CD8-positive, alpha-beta memory T cell (primary cell): Measurements from ENCODE around the gene MDC1. TPM values are rescaled to one million over a fixed set of nuclear protein-coding genes. Genes with fewer than 3 reads are reported as not detected.

Source experiments
- CTCF ChIA-PET: fragments of 350-600 bp; sonication (Branson Sonifier 250); formaldehyde crosslinking; loops from one replicate; lab custom pipeline; 2021; ENCODE audit warnings: antibody characterized with exemption; lab: Charles Lee
- POLR2A ChIA-PET: fragments of 350-600 bp; sonication (Branson Sonifier 250); formaldehyde crosslinking; loops from one replicate; lab custom pipeline; 2021; ENCODE audit warnings: antibody characterized with exemption; lab: Charles Lee
- DNase-seq, 5 donors: peaks; one replicate each; pipeline versions ENCODE4 v3.0.0 to v3.0.0-alpha.2; 2020 to 2022; ENCODE audit warnings: mixed read lengths in 1 of 5
- H3K27ac ChIP-seq: one replicate; pipeline ENCODE4 v1.7.0; 2013; ENCODE audit warnings: low read depth, mild to moderate bottlenecking, low read length, moderate library complexity
- H3K27me3 ChIP-seq: 2 replicates; pipeline ENCODE4 v1.7.0; 2013; ENCODE audit warnings: low read length, mild to moderate bottlenecking; ENCODE audit not compliant: insufficient read depth, poor library complexity, severe bottlenecking
- H3K36me3 ChIP-seq: 2 replicates; pipeline ENCODE4 v1.7.0; 2013; ENCODE audit warnings: mild to moderate bottlenecking, low read length, moderate library complexity; ENCODE audit not compliant: insufficient read depth
- H3K4me1 ChIP-seq: 2 replicates; pipeline ENCODE4 v1.7.0; 2013; ENCODE audit warnings: mild to moderate bottlenecking, low read length, moderate library complexity; ENCODE audit not compliant: insufficient read depth
- H3K4me3 ChIP-seq: 2 replicates; pipeline ENCODE4 v1.7.0; 2013; ENCODE audit warnings: mild to moderate bottlenecking, low read length
- H3K9me3 ChIP-seq: 2 replicates; pipeline ENCODE4 v1.7.0; 2013; ENCODE audit warnings: mild to moderate bottlenecking, low read length
- H3K27ac Mint-ChIP-seq, 8 donors: one replicate each; pipeline ENCODE4 v1.8.0; 2020 to 2021; ENCODE audit warnings: mixed read lengths in 8 of 8, mild to moderate bottlenecking in 6 of 8, inconsistent platforms in 3 of 8, moderate library complexity in 3 of 8
- H3K27me3 Mint-ChIP-seq, 2 donors: one replicate each; pipeline ENCODE4 v1.8.0; 2020 to 2021; ENCODE audit warnings: mixed read lengths in 2 of 2, mild to moderate bottlenecking in 1 of 2, moderate library complexity in 1 of 2
- H3K36me3 Mint-ChIP-seq, 3 donors: one replicate each; pipeline ENCODE4 v1.8.0; 2020 to 2021; ENCODE audit warnings: mixed read lengths in 3 of 3, inconsistent platforms in 1 of 3, mild to moderate bottlenecking in 1 of 3
- H3K4me1 Mint-ChIP-seq, 3 donors: one replicate each; pipeline ENCODE4 v1.8.0; 2020 to 2021; ENCODE audit warnings: mixed read lengths in 3 of 3, inconsistent platforms in 1 of 3, mild to moderate bottlenecking in 1 of 3
- H3K4me3 Mint-ChIP-seq, 7 donors: one replicate each; pipeline ENCODE4 v1.8.0; 2020 to 2021; ENCODE audit warnings: mixed read lengths in 7 of 7, mild to moderate bottlenecking in 6 of 7, moderate library complexity in 4 of 7, inconsistent platforms in 2 of 7
- H3K9me3 Mint-ChIP-seq, 5 donors: one replicate each; pipeline ENCODE4 v1.8.0; 2020 to 2022; ENCODE audit warnings: mixed read lengths in 5 of 5, mild to moderate bottlenecking in 3 of 5, moderate library complexity in 2 of 5, inconsistent platforms in 1 of 5
- polyA plus RNA-seq: library from polyadenylated mRNA; unstranded; fragments of 300-500 nt; fragmentation: Illumina TruSeq; gene quantifications from one replicate; pipeline ENCODE4 v1.2.3, GENCODE V29; 2021
- total RNA-seq, 2 experiments: library from RNA; stranded (reverse); gene quantifications; one replicate each; pipeline ENCODE4 v1.2.3, GENCODE V29; 2021

MDC1 gene
- total and polyA plus RNA-seq, 3 experiments from 2014 or later: 6.4 to 71.1 (median 59.4) TPM

- H3K27ac ChIP-seq: no peak overlapping the region
- no peaks in the 10 kb centered on the region for H3K27me3 ChIP-seq
- H3K4me3 ChIP-seq: no peak overlapping the region
- peak overlapping the region in 5 of 8 donors; percentile 12 to 71 (median 21) for H3K27ac Mint-ChIP-seq
- no peaks in the 10 kb centered on the region for H3K27me3 Mint-ChIP-seq
- ChIA-PET POLR2A (interaction anchor here (0.7 to 1.1 kb wide), 2 partner anchors 55 to 145 kb away, joined by 3 to 6 read pairs; no protein-coding TSS in a partner anchor), CTCF (interaction anchor here (0.7 to 3.4 kb wide), 8 partner anchors 16 to 206 kb away, joined by 3 to 26 read pairs (median 3); partner anchors contain the start of gene ATAT1)
- peaks cover 0 to 4% (median 0%) of the 10 kb centered on the region in 5 donors for H3K9me3 Mint-ChIP-seq
- no peak for DNase-seq
- peak overlapping the region in 4 of 7 donors; percentile 15 to 55 (median 35) for H3K4me3 Mint-ChIP-seq
- H3K36me3 ChIP-seq: peaks cover 18% of the 10 kb centered on the region
- no peaks in the 10 kb centered on the region for H3K9me3 ChIP-seq
- peaks cover 63 to 81% (median 73%) of the 10 kb centered on the region in 3 donors for H3K4me1 Mint-ChIP-seq
- peaks cover 15 to 72% (median 16%) of the 10 kb centered on the region in 3 donors for H3K36me3 Mint-ChIP-seq
- H3K4me1 ChIP-seq: peaks cover 75% of the 10 kb centered on the region
Measured at GRCh38 chr6:30738532-30738931, 21.5 kb upstream of the MDC1 start.

GRCh38 chr6:30735668-30736314 lies 18.7 kb upstream of the MDC1 start:
- no peaks in the 10 kb centered on the region for H3K27me3 ChIP-seq
- H3K27ac ChIP-seq: no peak overlapping the region
- Mint-ChIP-seq H3K4me3 (peak overlapping the region in 6 of 7 donors; percentile 45 to 93 (median 78)), H3K27ac (peak overlapping the region in 6 of 8 donors; percentile 46 to 91 (median 78)), H3K9me3 (peaks cover 0 to 4% (median 0%) of the 10 kb centered on the region in 5 donors), H3K27me3 (no peaks in the 10 kb centered on the region), H3K36me3 (peaks cover 16 to 64% (median 18%) of the 10 kb centered on the region in 3 donors), H3K4me1 (peaks cover 52 to 72% (median 66%) of the 10 kb centered on the region in 3 donors)
- no peak overlapping the region for H3K4me3 ChIP-seq
- peaks cover 64% of the 10 kb centered on the region for H3K4me1 ChIP-seq
- POLR2A ChIA-PET: interaction anchor here (1.2 to 1.6 kb wide), 2 partner anchors 56 to 118 kb away, joined by 5 to 6 read pairs; partner anchors contain the start of genes MRPS18B and PPP1R10
- no peaks in the 10 kb centered on the region for H3K9me3 ChIP-seq
- DNase-seq: no peak
- H3K36me3 ChIP-seq: peaks cover 18% of the 10 kb centered on the region
- CTCF ChIA-PET: interaction anchor here (1.1 to 4.3 kb wide), 6 partner anchors 8 to 194 kb away, joined by 5 to 29 read pairs (median 6); partner anchors contain the start of gene IER3

- no peaks in the 10 kb centered on the region for H3K9me3 Mint-ChIP-seq
- POLR2A ChIA-PET: interaction anchor here (0.6 kb wide), 3 partner anchors 53 to 487 kb away, joined by 3 to 5 read pairs (median 5); no protein-coding TSS in a partner anchor
- H3K9me3 ChIP-seq: no peaks in the 10 kb centered on the region
- peaks cover 48% of the 10 kb centered on the region for H3K4me1 ChIP-seq
- H3K4me3 Mint-ChIP-seq: no peak overlapping the region
- CTCF ChIA-PET: interaction anchor here (0.8 to 17.1 kb wide), 11 partner anchors 10 to 279 kb away, joined by 3 to 697 read pairs (median 6); partner anchors contain the start of genes ATAT1 and DHX16
- no peak overlapping the region for H3K27ac ChIP-seq
- no peaks in the 10 kb centered on the region for H3K27me3 Mint-ChIP-seq
- peaks cover 35 to 56% (median 46%) of the 10 kb centered on the region in 3 donors for H3K4me1 Mint-ChIP-seq
- no peak for DNase-seq
- peak overlapping the region in 1 of 8 donors; percentile 84 for H3K27ac Mint-ChIP-seq
- H3K4me3 ChIP-seq: no peak overlapping the region
- peaks cover 23% of the 10 kb centered on the region for H3K36me3 ChIP-seq
- H3K27me3 ChIP-seq: no peaks in the 10 kb centered on the region
- H3K36me3 Mint-ChIP-seq: peaks cover 4 to 67% (median 14%) of the 10 kb centered on the region in 3 donors
Measured at GRCh38 chr6:30732237-30732943, 15.3 kb upstream of the MDC1 start.

GRCh38 chr6:30730601-30731435 lies 13.7 kb upstream of the MDC1 start:
- DNase-seq: peak; percentile 71 to 86 (median 73)
- H3K27me3 Mint-ChIP-seq: no peaks in the 10 kb centered on the region
- CTCF ChIA-PET: interaction anchor here (0.6 to 17.1 kb wide), 59 partner anchors 9 to 362 kb away, joined by 3 to 697 read pairs (median 4); partner anchors contain the start of genes ABCF1, ATAT1, C6orf136 and DDR1
- peak overlapping the region in 4 of 7 donors; percentile 23 to 43 (median 34) for H3K4me3 Mint-ChIP-seq
- H3K9me3 ChIP-seq: no peaks in the 10 kb centered on the region
- H3K4me3 ChIP-seq: no peak overlapping the region
- H3K9me3 Mint-ChIP-seq: no peaks in the 10 kb centered on the region
- H3K4me1 ChIP-seq: peaks cover 33% of the 10 kb centered on the region
- peaks cover 23 to 49% (median 32%) of the 10 kb centered on the region in 3 donors for H3K4me1 Mint-ChIP-seq
- H3K36me3 Mint-ChIP-seq: peaks cover 0 to 71% (median 13%) of the 10 kb centered on the region in 3 donors
- H3K36me3 ChIP-seq: peaks cover 24% of the 10 kb centered on the region
- POLR2A ChIA-PET: interaction anchor here (0.6 to 1.6 kb wide), 12 partner anchors 9 to 249 kb away, joined by 3 to 21 read pairs (median 4); partner anchors contain the start of genes DHX16 and MDC1
- H3K27ac ChIP-seq: no peak overlapping the region
- no peaks in the 10 kb centered on the region for H3K27me3 ChIP-seq
- H3K27ac Mint-ChIP-seq: peak overlapping the region in 7 of 8 donors; percentile 47 to 86 (median 65)

DNA sequence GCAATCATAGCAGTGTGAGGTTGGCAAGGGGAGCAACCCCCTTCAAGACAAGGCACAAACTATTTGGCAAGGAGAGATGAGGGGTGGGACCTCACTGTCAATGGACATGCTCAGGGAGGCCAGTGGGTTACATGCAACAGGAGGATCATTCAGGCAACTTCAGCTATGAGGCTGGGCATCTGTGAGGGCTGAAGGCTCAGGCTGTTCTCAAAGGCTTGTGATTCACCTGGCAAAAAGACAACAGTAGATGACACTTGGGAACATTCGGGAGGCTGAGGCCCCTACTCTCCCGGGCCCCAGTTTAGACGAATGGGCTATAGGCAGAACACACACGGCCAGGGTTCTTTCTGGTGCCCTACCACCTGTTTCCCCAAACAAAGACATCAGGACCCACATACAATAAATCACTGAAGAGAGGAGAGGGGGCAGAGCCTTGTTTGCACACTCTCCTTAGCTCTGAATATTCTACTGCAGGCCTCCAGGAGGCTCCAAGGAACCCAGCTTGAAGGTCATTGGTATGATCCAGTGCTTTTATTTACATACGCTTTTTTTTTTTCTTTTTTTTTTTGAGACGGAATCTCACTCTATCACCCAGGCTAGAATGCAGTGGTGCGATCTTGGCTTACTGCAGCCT lies 11.0 kb upstream of the MDC1 start:
- Mint-ChIP-seq H3K27me3 (no peaks in the 10 kb centered on the region), H3K27ac (peak overlapping the region; percentile 25 to 90 (median 52)), H3K9me3 (no peaks in the 10 kb centered on the region), H3K4me1 (peaks cover 37 to 63% (median 44%) of the 10 kb centered on the region in 3 donors), H3K36me3 (peaks cover 3 to 82% (median 19%) of the 10 kb centered on the region in 3 donors), H3K4me3 (no peak overlapping the region)
- peaks cover 32% of the 10 kb centered on the region for H3K4me1 ChIP-seq
- CTCF ChIA-PET: interaction anchor here (1.0 to 17.1 kb wide), 4 partner anchors 16 to 246 kb away, joined by 3 to 697 read pairs (median 4); partner anchors contain the start of genes DHX16 and IER3
- H3K9me3 ChIP-seq: no peaks in the 10 kb centered on the region
- DNase-seq: no peak
- no peak overlapping the region for H3K27ac ChIP-seq
- POLR2A ChIA-PET: interaction anchor here (0.7 to 0.9 kb wide), 3 partner anchors 85 to 800 kb away, joined by 4 to 5 read pairs (median 5); no protein-coding TSS in a partner anchor
- peaks cover 48% of the 10 kb centered on the region for H3K36me3 ChIP-seq
- H3K27me3 ChIP-seq: no peaks in the 10 kb centered on the region
- no peak overlapping the region for H3K4me3 ChIP-seq

GRCh38 chr6:30726506-30727413 lies 9.7 kb upstream of the MDC1 start:
- Histone ChIP-seq H3K27me3 (no peaks in the 10 kb centered on the region), H3K36me3 (peaks cover 52% of the 10 kb centered on the region), H3K27ac (no peak overlapping the region), H3K4me3 (no peak overlapping the region), H3K9me3 (no peaks in the 10 kb centered on the region), H3K4me1 (peaks cover 38% of the 10 kb centered on the region)
- ChIA-PET CTCF (interaction anchor here (1.0 to 17.1 kb wide), 4 partner anchors 18 to 245 kb away, joined by 3 to 697 read pairs (median 4); partner anchors contain the start of genes DHX16 and IER3), POLR2A (interaction anchor here (1.1 kb wide), 3 partner anchors 15 to 47 kb away, joined by 3 read pairs; no protein-coding TSS in a partner anchor)
- Mint-ChIP-seq H3K27ac (peak overlapping the region in 4 of 8 donors; percentile 23 to 90 (median 40)), H3K27me3 (peaks cover 0 to 5% of the 10 kb centered on the region in 2 donors), H3K36me3 (peaks cover 3 to 80% (median 20%) of the 10 kb centered on the region in 3 donors), H3K4me1 (peaks cover 43 to 69% (median 45%) of the 10 kb centered on the region in 3 donors), H3K4me3 (no peak overlapping the region), H3K9me3 (no peaks in the 10 kb centered on the region)
- DNase-seq: no peak
